PC-3 (cell line): ENCODE data around the gene CYP4B1.

Experiments used
- EZH2 ChIP-seq: fragments of 300-600 bp; sonication (generic); IDR thresholded peaks from one replicate; pipeline ENCODE4 v1.6.1; 2017; ENCODE audit warnings: antibody characterized with exemption, mild to moderate bottlenecking, low read length; ENCODE audit not compliant: unreplicated experiment
- EZH2phosphoT487 ChIP-seq: fragments of 300-600 bp; sonication (generic); IDR thresholded peaks from 2 replicates; pipeline ENCODE4 v1.6.1; 2018; ENCODE audit warnings: mild to moderate bottlenecking, antibody characterized with exemption, low read length, borderline replicate concordance
- TF ChIP-seq, protein P1 (sequence below): fragments of 300-600 bp; sonication (generic); conservative IDR thresholded peaks from 2 replicates; pipeline ENCODE4 v1.5.1; 2017; ENCODE audit warnings: antibody characterized with exemption, low read depth, mild to moderate bottlenecking, low read length

DNA sequence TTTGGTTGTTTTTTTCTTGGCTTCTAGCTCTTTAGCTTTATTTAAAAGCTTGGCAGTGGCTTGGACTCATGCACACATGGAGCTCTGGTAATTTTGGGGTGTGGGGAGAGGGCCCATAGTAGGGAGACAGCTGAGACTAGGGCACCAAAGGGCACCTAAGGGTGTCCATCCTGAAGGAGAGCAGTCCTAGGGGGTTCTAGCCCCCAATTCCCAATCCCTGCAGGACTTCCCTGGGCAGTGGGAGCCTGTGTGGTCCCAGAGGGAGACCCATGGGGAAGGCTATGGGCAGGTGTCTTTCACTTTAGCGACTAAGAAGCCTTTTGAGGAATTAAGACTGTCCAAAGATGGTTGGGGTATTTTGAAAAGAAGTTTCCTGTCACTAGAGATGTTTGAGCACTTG, 6.9 kb downstream of the CYP4B1 start:
- TF ChIP-seq, protein P1, sequence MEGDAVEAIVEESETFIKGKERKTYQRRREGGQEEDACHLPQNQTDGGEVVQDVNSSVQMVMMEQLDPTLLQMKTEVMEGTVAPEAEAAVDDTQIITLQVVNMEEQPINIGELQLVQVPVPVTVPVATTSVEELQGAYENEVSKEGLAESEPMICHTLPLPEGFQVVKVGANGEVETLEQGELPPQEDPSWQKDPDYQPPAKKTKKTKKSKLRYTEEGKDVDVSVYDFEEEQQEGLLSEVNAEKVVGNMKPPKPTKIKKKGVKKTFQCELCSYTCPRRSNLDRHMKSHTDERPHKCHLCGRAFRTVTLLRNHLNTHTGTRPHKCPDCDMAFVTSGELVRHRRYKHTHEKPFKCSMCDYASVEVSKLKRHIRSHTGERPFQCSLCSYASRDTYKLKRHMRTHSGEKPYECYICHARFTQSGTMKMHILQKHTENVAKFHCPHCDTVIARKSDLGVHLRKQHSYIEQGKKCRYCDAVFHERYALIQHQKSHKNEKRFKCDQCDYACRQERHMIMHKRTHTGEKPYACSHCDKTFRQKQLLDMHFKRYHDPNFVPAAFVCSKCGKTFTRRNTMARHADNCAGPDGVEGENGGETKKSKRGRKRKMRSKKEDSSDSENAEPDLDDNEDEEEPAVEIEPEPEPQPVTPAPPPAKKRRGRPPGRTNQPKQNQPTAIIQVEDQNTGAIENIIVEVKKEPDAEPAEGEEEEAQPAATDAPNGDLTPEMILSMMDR: no peak
- no peak for TF ChIP-seq EZH2
- TF ChIP-seq EZH2phosphoT487: no peak
